Motor neuron (in vitro differentiated cells): ENCODE results near the gene ZNF175. TPM values are rescaled to one million over a fixed set of nuclear protein-coding genes. Genes with fewer than 3 reads are reported as not detected.
A peak's percentile ranks its signal among the peaks of the same experiment; 100 is the strongest.

ENCODE experiments used
- ATAC-seq, 8 experiments: fragments of 200-7000 bp; cut with Tn5 transposase; replicated peaks in 6 of 8; 2 replicates each; pipeline ENCODE4 v1.8.0; 2021; ENCODE audit warnings: mild to moderate bottlenecking in 8 of 8, moderate library complexity in 8 of 8
- H3K27ac ChIP-seq, 2 donors: fragments of 250-450 bp; sonication (Bioruptor Pico); 2 replicates each; pipeline ENCODE4 v1.9.0; 2021; ENCODE audit warnings: antibody characterized with exemption in 2 of 2, mild to moderate bottlenecking in 2 of 2, moderate library complexity in 1 of 2
- H3K4me1 ChIP-seq, 2 donors: fragments of 250-450 bp; sonication (Bioruptor Pico); replicated peaks in 1 of 2; 2 replicates each; pipeline ENCODE4 v1.6.1; 2021; ENCODE audit warnings: antibody characterized with exemption in 2 of 2, mild to moderate bottlenecking in 2 of 2, moderate library complexity in 1 of 2
- H3K4me3 ChIP-seq, 5 donors: fragments of 250-450 bp; sonication (Bioruptor Pico); 2 replicates each; pipeline ENCODE4 v1.9.0; 2021; ENCODE audit warnings: antibody characterized with exemption in 5 of 5, mild to moderate bottlenecking in 5 of 5, moderate library complexity in 4 of 5
- WGBS, 10 experiments: fragments of 450-650 bp; shearing (Covaris generic); methylation state at CpG; one replicate each; pipeline ENCODE4 v1.0.0; 2022; 5-methylcytosine and 5-hydroxymethylcytosine counted together
- in situ Hi-C, 9 experiments: fragments of 400-800 bp; cut with MboI; loops; one replicate each; pipeline ENCODE4 v1.15.0; 2021; ENCODE audit warnings: low sequenced_read_pairs in 9 of 9, low pct_unique_long_range_greater_than_20kb in 2 of 9; ENCODE audit not compliant: unreplicated experiment in 9 of 9
- total RNA-seq, 8 experiments: library from RNA; unstranded; fragments of 300-600 nt; gene quantifications; 2 replicates each; pipeline versions ENCODE4 v1.2.3 to v1.2.4, GENCODE V29; 2022

ZNF175 gene
- total RNA-seq, result 1 to 10 TPM; 3.0 to 9.5 (median 6.0) TPM

DNA sequence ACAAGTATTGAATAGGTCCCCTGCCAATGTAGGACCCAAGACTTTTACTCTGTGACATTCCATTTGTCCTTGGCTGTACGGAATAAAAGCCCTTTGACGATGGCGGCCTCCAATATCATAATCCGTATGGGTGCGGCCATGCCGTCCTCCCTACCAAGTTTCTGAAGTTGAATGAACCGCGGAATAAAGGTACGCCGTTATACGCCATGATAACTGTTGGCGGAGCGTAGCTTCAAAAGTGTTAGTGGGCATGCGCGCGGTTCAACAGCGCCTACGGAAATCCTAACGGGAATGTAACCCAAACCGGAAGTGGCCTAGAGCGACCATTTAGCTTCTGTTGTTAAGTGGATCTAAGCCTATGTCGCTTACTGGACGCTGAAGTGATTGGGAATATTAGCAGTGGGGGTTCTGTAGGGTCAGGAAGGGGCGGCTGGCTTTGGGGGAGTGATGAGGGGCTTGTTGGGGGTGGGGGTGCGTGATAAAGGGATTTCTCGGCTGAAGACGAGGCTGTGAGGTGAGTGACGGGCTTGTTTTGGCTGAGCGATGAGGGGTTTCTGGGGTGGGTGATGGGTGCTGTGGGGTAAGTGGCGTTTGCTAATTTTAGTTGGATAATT lies at the start of gene ZNF175:
ZNF175 (plus strand) TSS at position 322 of the 614 bp plus-strand sequence. CDS start 2,047 bp downstream, outside the sequence.
- WGBS, 10 experiments, result 0 to 25% (median 1%) methylated on average over 1 to 20 of the region's 30 CpGs; no CpG with 5 or more reads in 1 of the 10 experiments
- in situ Hi-C loops, result no loop called here

GRCh38 chr19:51521357-51521756 lies 49.7 kb upstream of the ZNF175 start:
- ATAC-seq, result no peak
- in situ Hi-C loops, result no loop called here
- no peak overlapping the region for H3K27ac ChIP-seq
- no peaks in the 10 kb centered on the region for H3K4me1 ChIP-seq
- 45 to 67% (median 60%) methylated on average over 1 to 2 of the region's 2 CpGs; no CpG with 5 or more reads in 7 of the 10 experiments for WGBS, 10 experiments
- H3K4me3 ChIP-seq, result no peak overlapping the region

More for the DNA sequence above, at the start of gene ZNF175:
- peaks cover 5 to 6% of the 10 kb centered on the region in 2 donors for H3K4me1 ChIP-seq
- peak within 1 kb of the TSS in 1 of 2 donors; percentile 63 for H3K27ac ChIP-seq
- peak within 1 kb of the TSS; percentile 62 to 88 (median 71) for H3K4me3 ChIP-seq
- ATAC-seq, result peak; percentile 94 to 99 (median 98)

DNA sequence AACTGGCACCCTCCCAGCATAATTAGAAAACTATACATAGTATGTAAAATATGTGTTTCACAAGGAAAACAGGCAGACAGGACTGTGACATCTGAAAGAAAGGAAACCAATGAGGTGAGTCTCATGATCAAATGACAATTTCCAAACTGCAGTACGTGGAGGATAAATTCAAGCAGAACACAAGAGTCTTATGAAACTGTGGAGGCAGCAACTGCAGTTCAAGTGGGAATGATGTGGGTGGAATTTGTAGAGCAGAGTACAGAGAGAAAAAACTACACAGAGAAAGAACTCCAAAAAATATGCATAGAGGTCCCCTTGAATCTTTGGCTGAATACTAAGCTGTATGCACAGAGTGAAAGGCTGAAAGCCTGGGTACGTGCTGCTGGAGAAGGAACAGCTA lies 49.3 kb upstream of the ZNF175 start:
- in situ Hi-C loops, result no loop called here
- Histone ChIP-seq H3K27ac (no peak overlapping the region), H3K4me1 (no peaks in the 10 kb centered on the region), H3K4me3 (no peak overlapping the region)
- no peak for ATAC-seq
- WGBS, 10 experiments, result 0 to 42% (median 14%) methylated on average over 1 to 2 of the region's 2 CpGs; no CpG with 5 or more reads in 1 of the 10 experiments

GRCh38 chr19:51524666-51525264 lies 46.3 kb upstream of the ZNF175 start:
- Histone ChIP-seq H3K27ac (no peak overlapping the region), H3K4me1 (no peaks in the 10 kb centered on the region), H3K4me3 (no peak overlapping the region)
- in situ Hi-C loops, result no loop called here
- WGBS, 10 experiments, result 13 to 100% (median 41%) methylated on average over 1 to 6 of the region's 8 CpGs; no CpG with 5 or more reads in 1 of the 10 experiments
- ATAC-seq, result no peak

DNA sequence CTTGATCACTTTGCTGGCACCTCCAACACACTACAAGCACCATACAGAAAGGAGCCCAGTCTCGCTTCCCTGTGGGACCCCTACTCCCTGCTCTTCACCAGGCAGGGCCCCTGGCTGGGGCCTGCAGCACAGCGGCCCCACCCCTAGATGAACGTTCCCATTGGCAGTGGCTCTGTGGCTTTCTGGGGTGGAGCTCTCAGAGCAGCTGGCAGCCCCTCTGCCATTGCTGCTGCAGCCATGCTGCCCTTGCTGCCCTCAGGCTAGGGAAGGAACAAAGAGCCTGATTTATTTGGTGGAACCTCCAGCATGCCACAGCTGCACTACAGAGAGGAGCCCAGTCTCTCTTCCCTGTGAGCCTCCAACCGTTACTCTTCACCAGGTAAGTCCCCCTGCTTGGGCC lies 45.4 kb upstream of the ZNF175 start:
- H3K4me3 ChIP-seq, result no peak overlapping the region
- H3K4me1 ChIP-seq, result no peaks in the 10 kb centered on the region
- H3K27ac ChIP-seq, result no peak overlapping the region
- ATAC-seq, result peak in 3 of 8 experiments; percentile 15 to 31 (median 26)
- in situ Hi-C loops, result no loop called here
- 33 to 71% (median 40%) methylated on average over 1 of the region's 4 CpGs; no CpG with 5 or more reads in 7 of the 10 experiments for WGBS, 10 experiments

DNA sequence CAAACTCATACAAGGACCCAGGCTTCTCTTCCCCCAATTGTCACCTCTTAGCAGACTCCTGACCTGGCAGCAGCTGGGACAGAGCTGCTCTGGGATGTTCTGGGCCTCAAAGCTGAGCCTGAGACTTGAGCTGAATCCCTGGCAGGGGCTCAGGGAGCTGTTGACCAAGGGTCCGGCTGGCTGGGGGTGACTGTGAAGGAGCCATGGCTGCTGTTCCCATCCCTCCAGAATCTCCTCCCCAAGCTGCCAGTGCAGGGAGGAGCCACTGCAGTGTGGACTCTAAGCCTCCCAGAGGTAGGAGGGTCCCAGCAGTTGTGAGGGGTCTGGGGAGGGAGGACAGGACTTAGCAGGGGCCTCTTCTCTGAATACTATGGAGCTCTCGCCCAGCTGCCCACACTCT lies 41.8 kb upstream of the ZNF175 start:
- no peak overlapping the region for H3K27ac ChIP-seq
- ATAC-seq, result no peak
- H3K4me3 ChIP-seq, result no peak overlapping the region
- H3K4me1 ChIP-seq, result no peaks in the 10 kb centered on the region
- WGBS, 10 experiments, result 40 to 100% (median 51%) methylated on average over 1 of the region's 2 CpGs; no CpG with 5 or more reads in 6 of the 10 experiments
- in situ Hi-C loops, result no loop called here

- H3K4me1 ChIP-seq, result no peaks in the 10 kb centered on the region
- no peak overlapping the region for H3K27ac ChIP-seq
- no peak overlapping the region for H3K4me3 ChIP-seq
- in situ Hi-C loops, result no loop called here
- WGBS, 10 experiments, result 20 to 80% (median 64%) methylated on average over 1 to 3 of the region's 8 CpGs; no CpG with 5 or more reads in 7 of the 10 experiments
- ATAC-seq, result no peak
Observed at GRCh38 chr19:51530616-51531015, 40.5 kb upstream of the ZNF175 start.

DNA sequence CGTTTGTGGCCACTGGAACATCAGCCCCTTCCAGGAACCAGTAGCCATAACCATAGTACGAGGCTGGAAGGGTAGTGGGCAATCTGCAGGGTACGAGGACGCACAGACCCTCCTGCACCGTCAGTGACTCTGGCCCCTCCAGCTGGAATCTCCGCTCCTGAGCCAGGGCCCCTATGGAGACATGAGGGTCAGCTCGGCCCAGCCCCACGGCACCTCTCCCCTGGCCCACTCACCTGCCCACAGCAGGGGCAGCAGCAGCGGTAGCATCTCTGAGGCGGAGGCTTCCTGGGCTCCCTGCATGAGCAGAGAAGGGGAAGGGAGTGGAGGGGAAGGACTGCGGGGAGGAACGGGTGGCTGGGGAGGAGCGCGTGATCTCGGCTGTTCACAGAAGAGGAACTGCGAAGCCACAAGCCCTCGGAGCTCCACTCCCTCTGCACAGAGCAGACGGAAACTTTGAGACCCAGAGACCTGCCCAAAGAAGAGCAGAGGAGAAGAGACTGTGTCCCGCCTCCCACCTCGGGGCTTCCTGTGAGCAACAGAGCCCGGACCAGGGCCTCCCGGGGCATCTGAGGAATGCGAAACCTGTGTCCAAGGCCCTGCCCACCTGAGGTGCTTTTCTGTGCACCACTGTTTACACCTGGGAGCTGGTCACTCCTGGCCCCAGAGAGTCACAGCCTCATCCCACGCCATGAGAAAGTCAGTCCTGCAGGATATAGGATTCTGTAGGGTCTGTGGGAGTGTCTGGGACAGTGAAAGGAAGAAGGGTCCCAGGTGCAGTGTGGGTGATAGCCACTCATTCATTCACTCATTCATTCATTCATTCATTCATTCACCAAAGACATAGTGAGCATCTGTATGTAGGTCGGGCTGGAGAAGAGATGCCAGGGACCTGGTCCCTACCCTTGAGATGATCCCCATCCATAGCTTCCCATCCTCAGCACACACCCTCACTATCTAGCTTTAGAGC lies 39.5 kb upstream of the ZNF175 start, which contains the start of gene SIGLEC6:
SIGLEC6 (minus strand) TSS at position 322 of the 967 bp plus-strand sequence; CDS start at position 300, 22 bp downstream.
- Histone ChIP-seq H3K4me1 (no peaks in the 10 kb centered on the region), H3K4me3 (no peak within 1 kb of the TSS), H3K27ac (no peak within 1 kb of the TSS)
- WGBS, 10 experiments, result 0 to 55% (median 28%) methylated on average over 1 to 6 of the region's 25 CpGs; no CpG with 5 or more reads in 4 of the 10 experiments
- ATAC-seq, result no peak
- in situ Hi-C loops, result no loop called here

GRCh38 chr19:51535535-51535934 lies 35.5 kb upstream of the ZNF175 start:
- 0 to 80% (median 25%) methylated on average over 1 of the region's 1 CpG; no CpG with 5 or more reads in 3 of the 10 experiments for WGBS, 10 experiments
- Histone ChIP-seq H3K4me1 (no peaks in the 10 kb centered on the region), H3K27ac (no peak overlapping the region), H3K4me3 (no peak overlapping the region)
- in situ Hi-C loops, result no loop called here
- ATAC-seq, result no peak

DNA sequence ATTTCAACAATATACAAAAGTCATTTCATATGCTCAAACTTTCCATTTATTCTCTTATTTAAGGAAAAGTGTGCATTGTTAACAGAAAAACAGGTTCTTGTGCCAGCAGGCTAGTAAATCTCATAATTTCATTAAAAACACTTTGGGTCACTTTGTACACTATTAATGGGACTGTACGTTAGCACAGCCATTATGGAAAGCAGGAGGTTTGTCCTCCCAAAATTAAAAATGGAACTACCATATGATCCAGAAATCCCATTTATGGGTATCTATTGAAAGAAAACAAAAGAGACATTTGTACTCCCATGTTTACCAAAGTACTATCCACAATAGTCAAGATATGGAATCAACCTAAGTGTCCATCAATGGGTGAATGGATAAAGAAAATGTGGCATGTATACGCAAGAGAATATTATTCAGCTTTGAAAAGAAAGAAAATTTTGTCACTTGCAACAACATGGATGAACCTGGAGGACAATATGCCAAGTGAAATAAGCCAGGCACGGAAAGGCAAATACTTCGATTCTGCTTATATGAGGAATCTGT lies 31.2 kb upstream of the ZNF175 start:
- no peak for ATAC-seq
- in situ Hi-C loops, result no loop called here
- H3K4me3 ChIP-seq, result no peak overlapping the region
- WGBS, 10 experiments, result 20 to 93% (median 59%) methylated on average over 1 to 4 of the region's 4 CpGs; no CpG with 5 or more reads in 1 of the 10 experiments
- no peak overlapping the region for H3K27ac ChIP-seq
- H3K4me1 ChIP-seq, result no peaks in the 10 kb centered on the region

- Histone ChIP-seq H3K4me1 (no peaks in the 10 kb centered on the region), H3K27ac (no peak overlapping the region), H3K4me3 (no peak overlapping the region)
- 0 to 44% (median 28%) methylated on average over 1 to 7 of the region's 10 CpGs; no CpG with 5 or more reads in 1 of the 10 experiments for WGBS, 10 experiments
- in situ Hi-C loops, result no loop called here
- no peak for ATAC-seq
Observed at GRCh38 chr19:51541458-51542357, 29.4 kb upstream of the ZNF175 start.

- H3K4me1 ChIP-seq, result no peaks in the 10 kb centered on the region
- no peak overlapping the region for H3K4me3 ChIP-seq
- 20 to 73% (median 34%) methylated on average over 1 to 4 of the region's 5 CpGs; no CpG with 5 or more reads in 6 of the 10 experiments for WGBS, 10 experiments
- H3K27ac ChIP-seq, result no peak overlapping the region
- in situ Hi-C loops, result no loop called here
- no peak for ATAC-seq
Observed at GRCh38 chr19:51542699-51543098, 28.4 kb upstream of the ZNF175 start.
